ENCODE measurements around the gene MED7.

MED7 gene

DNA sequence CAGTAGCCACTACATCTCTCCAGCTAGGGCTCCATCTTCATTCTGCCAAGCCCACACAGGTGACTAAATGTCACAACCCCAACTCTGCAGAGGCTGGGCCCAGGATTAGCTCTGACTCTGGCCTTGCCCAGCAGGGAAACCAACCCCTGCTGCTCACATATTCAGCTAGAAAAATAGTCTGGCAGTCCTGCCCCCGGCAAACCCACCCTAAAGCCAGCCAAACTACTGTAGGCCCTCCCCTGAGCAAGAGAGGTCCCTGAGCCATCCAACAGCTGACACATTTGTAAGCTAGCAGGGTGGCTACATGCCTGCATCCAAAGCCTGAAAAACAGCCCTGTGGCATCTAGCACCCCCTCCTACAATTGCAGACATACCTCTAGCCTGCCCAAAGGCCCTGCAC is 22.6 kb downstream of the MED7 start:
- TF ChIP-seq NFIC (IDR thresholded peaks at IDR 0.05): no peak
- TF ChIP-seq ZBTB7A (IDR thresholded peaks at IDR 0.05; ENCODE audit: low read depth): no peak
- TF ChIP-seq, protein P1, sequence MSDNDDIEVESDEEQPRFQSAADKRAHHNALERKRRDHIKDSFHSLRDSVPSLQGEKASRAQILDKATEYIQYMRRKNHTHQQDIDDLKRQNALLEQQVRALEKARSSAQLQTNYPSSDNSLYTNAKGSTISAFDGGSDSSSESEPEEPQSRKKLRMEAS (IDR thresholded peaks at IDR 0.05): no peak
- TF ChIP-seq RAD21 (IDR thresholded peaks at IDR 0.05; ENCODE audit: low read depth): no peak
- TF ChIP-seq EP300 (IDR thresholded peaks at IDR 0.05; ENCODE audit: borderline replicate concordance): no peak
- no peak for TF ChIP-seq CEBPB (IDR thresholded peaks at IDR 0.05)
- TF ChIP-seq, protein P2, sequence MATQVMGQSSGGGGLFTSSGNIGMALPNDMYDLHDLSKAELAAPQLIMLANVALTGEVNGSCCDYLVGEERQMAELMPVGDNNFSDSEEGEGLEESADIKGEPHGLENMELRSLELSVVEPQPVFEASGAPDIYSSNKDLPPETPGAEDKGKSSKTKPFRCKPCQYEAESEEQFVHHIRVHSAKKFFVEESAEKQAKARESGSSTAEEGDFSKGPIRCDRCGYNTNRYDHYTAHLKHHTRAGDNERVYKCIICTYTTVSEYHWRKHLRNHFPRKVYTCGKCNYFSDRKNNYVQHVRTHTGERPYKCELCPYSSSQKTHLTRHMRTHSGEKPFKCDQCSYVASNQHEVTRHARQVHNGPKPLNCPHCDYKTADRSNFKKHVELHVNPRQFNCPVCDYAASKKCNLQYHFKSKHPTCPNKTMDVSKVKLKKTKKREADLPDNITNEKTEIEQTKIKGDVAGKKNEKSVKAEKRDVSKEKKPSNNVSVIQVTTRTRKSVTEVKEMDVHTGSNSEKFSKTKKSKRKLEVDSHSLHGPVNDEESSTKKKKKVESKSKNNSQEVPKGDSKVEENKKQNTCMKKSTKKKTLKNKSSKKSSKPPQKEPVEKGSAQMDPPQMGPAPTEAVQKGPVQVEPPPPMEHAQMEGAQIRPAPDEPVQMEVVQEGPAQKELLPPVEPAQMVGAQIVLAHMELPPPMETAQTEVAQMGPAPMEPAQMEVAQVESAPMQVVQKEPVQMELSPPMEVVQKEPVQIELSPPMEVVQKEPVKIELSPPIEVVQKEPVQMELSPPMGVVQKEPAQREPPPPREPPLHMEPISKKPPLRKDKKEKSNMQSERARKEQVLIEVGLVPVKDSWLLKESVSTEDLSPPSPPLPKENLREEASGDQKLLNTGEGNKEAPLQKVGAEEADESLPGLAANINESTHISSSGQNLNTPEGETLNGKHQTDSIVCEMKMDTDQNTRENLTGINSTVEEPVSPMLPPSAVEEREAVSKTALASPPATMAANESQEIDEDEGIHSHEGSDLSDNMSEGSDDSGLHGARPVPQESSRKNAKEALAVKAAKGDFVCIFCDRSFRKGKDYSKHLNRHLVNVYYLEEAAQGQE (IDR thresholded peaks at IDR 0.05; ENCODE audit: low read depth): no peak
- no peak for TF ChIP-seq CREB1 (IDR thresholded peaks at IDR 0.05; ENCODE audit: low read depth)
- TF ChIP-seq TAF1 (IDR thresholded peaks at IDR 0.05; ENCODE audit: low read depth): no peak
- TF ChIP-seq TEAD4 (IDR thresholded peaks at IDR 0.05): no peak

DNA sequence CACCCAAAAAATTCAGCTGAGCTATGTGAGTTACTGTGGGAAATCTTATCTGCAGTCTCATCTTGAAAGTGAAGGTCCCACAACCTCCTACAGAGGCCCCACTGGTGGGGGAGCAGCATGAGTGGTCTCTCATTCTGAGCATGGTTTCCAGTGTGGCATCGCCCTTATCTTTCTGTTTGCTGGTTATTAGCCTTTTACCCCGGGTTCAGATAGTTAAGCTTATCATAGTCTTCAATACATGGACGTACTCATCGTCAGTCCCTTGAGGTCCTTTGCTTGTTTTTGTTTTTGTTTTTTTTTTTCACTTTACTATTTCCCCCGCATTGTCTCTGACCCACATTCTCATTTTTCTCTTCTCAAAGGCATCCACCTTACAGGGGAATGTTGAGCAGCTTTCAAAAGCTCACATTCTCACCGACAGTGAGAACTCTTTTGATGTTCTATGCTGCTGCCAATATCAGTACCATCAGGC is 26.1 kb downstream of the MED7 start:
- TF ChIP-seq TCF12 (IDR thresholded peaks at IDR 0.05; ENCODE audit: low read depth): no peak
- no peak for TF ChIP-seq EGR1 (IDR thresholded peaks at IDR 0.05)

DNA sequence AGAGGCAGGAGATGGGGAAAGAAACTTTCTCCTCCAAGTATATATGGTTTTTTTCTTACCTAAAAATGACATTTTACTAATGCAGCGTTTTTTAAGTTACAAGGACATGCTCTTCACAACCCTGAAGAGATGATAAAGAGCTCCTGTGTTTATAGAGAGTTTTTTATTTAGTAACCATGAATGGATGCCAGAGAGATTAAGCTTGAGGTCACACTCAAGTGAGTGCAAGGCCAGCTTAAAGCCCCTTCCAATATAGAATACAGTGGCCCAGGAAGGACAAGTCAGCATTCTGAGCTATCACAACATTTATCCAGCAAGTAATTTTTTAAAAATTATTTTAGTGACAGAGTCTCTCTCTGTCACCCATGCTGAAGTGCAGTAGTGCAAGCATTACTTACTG is 27.2 kb downstream of the MED7 start:
- no peak for TF ChIP-seq CEBPB (IDR thresholded peaks at IDR 0.05)
- no peak for TF ChIP-seq TCF12 (IDR thresholded peaks at IDR 0.05; ENCODE audit: low read depth)
- no peak for TF ChIP-seq EP300 (IDR thresholded peaks at IDR 0.05; ENCODE audit: borderline replicate concordance)

DNA sequence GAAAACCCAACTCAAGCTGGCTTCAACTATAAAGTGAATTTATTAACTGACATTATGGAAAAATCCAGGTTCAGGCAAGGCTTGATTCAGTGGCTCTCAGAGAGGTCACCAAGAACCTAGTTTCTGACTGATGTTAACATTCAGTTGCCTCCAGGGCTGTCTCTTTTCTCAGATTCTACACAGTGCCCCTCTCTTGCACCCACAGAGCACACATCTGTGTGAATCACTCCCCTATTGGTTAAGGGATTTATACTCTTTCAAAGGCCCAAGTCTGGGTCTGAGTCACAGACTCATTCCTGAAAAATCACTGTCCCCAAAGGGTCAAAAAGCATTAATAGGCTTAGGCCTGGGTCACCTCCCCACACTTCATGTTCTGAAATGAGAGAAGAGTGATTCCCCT is 27.7 kb downstream of the MED7 start:
- no peak for TF ChIP-seq NFIC (IDR thresholded peaks at IDR 0.05)
- no peak for TF ChIP-seq CEBPB (IDR thresholded peaks at IDR 0.05)
- TF ChIP-seq YY1 (IDR thresholded peaks at IDR 0.05; ENCODE audit: low read depth): no peak
- no peak for TF ChIP-seq TCF12 (IDR thresholded peaks at IDR 0.05; ENCODE audit: low read depth)
- TF ChIP-seq TAF1 (IDR thresholded peaks at IDR 0.05; ENCODE audit: low read depth): no peak
- no peak for TF ChIP-seq ZBTB7A (IDR thresholded peaks at IDR 0.05; ENCODE audit: low read depth)
- TF ChIP-seq CREB1 (IDR thresholded peaks at IDR 0.05; ENCODE audit: low read depth): no peak
- no peak for TF ChIP-seq FOXM1 (IDR thresholded peaks at IDR 0.05; ENCODE audit: borderline replicate concordance, low read depth)
- no peak for TF ChIP-seq RAD21 (IDR thresholded peaks at IDR 0.05; ENCODE audit: low read depth)
- TF ChIP-seq EP300 (IDR thresholded peaks at IDR 0.05; ENCODE audit: borderline replicate concordance): no peak
- no peak for TF ChIP-seq TEAD4 (IDR thresholded peaks at IDR 0.05)
- TF ChIP-seq, protein P3, sequence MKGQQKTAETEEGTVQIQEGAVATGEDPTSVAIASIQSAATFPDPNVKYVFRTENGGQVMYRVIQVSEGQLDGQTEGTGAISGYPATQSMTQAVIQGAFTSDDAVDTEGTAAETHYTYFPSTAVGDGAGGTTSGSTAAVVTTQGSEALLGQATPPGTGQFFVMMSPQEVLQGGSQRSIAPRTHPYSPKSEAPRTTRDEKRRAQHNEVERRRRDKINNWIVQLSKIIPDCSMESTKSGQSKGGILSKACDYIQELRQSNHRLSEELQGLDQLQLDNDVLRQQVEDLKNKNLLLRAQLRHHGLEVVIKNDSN (IDR thresholded peaks at IDR 0.05): no peak
- no peak for TF ChIP-seq EGR1 (IDR thresholded peaks at IDR 0.05)
- TF ChIP-seq, protein P2 (IDR thresholded peaks at IDR 0.05; ENCODE audit: low read depth): no peak
- TF ChIP-seq, protein P1 (IDR thresholded peaks at IDR 0.05): no peak

DNA sequence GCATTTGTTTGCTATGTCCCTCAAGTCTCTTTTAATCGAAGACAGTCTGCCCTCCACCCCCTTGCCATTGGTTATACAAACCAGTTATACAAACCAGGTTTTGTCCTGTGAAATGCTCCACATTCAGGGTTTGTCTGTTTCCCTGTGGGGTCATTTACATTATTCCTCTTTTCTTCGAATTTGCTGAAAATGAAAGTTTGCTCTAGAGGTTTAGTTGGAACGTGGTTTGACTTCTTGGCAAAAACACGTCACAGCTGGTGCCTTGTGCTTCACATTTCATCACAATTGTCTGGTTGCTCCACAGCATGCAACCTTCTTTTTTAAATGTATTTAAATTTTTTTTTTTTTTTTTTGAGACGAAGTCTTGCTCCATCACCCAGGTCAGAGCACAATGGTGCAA is 29.7 kb downstream of the MED7 start:
- TF ChIP-seq FOXM1 (IDR thresholded peaks at IDR 0.05; ENCODE audit: borderline replicate concordance, low read depth) (no peak), TCF12 (IDR thresholded peaks at IDR 0.05; ENCODE audit: low read depth) (no peak), TAF1 (IDR thresholded peaks at IDR 0.05; ENCODE audit: low read depth) (no peak), ZBTB7A (IDR thresholded peaks at IDR 0.05; ENCODE audit: low read depth) (no peak), NFIC (IDR thresholded peaks at IDR 0.05) (no peak), EP300 (IDR thresholded peaks at IDR 0.05; ENCODE audit: borderline replicate concordance) (no peak), CREB1 (IDR thresholded peaks at IDR 0.05; ENCODE audit: low read depth) (no peak), EGR1 (IDR thresholded peaks at IDR 0.05) (no peak), YY1 (IDR thresholded peaks at IDR 0.05; ENCODE audit: low read depth) (no peak)
- TF ChIP-seq, protein P3 (IDR thresholded peaks at IDR 0.05): no peak
- TF ChIP-seq, protein P1 (IDR thresholded peaks at IDR 0.05): no peak

DNA sequence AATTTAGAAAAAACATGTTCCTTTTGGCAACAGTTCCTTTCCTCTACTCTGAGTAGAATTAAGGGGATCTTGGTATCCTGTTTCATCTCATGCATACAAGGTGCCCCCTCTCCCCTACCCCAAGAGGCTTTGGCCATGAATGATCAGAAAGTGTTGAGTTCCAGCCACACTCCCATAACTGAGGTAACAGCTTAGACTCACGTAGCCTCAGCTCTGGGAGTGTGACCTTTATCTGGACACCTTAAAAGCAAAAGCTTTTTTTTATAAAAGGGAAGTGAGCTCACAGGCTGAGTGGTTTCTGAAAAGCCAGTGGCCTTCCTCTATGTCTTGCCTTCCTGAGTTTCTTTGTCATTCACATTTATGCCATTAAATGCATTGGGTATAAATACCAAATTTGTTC is 32.9 kb downstream of the MED7 start:
- TF ChIP-seq FOXM1 (IDR thresholded peaks at IDR 0.05; ENCODE audit: borderline replicate concordance, low read depth) (no peak), EP300 (IDR thresholded peaks at IDR 0.05; ENCODE audit: borderline replicate concordance) (no peak), ZBTB7A (IDR thresholded peaks at IDR 0.05; ENCODE audit: low read depth) (no peak), TAF1 (IDR thresholded peaks at IDR 0.05; ENCODE audit: low read depth) (no peak), EGR1 (IDR thresholded peaks at IDR 0.05) (no peak), TEAD4 (IDR thresholded peaks at IDR 0.05) (no peak), YY1 (IDR thresholded peaks at IDR 0.05; ENCODE audit: low read depth) (no peak), CREB1 (IDR thresholded peaks at IDR 0.05; ENCODE audit: low read depth) (no peak), NFIC (IDR thresholded peaks at IDR 0.05) (no peak), RAD21 (IDR thresholded peaks at IDR 0.05; ENCODE audit: low read depth) (no peak), TCF12 (IDR thresholded peaks at IDR 0.05; ENCODE audit: low read depth) (no peak), CEBPB (IDR thresholded peaks at IDR 0.05) (no peak)
- TF ChIP-seq, protein P1 (IDR thresholded peaks at IDR 0.05): no peak
- TF ChIP-seq, protein P2 (IDR thresholded peaks at IDR 0.05; ENCODE audit: low read depth): no peak
- TF ChIP-seq, protein P3 (IDR thresholded peaks at IDR 0.05): no peak
